H1 (cell line): Measurements from ENCODE around the gene ACTR6. TPM values are rescaled to one million over a fixed set of nuclear protein-coding genes. Genes with fewer than 3 reads are reported as not detected.

Experiments used
- CTCF ChIA-PET: fragments of 300-600 bp; sonication (Branson Sonifier 250); formaldehyde crosslinking; loops from one replicate; lab custom pipeline; 2021; ENCODE audit not compliant: partially characterized antibody; lab: Charles Lee
- POLR2A ChIA-PET: fragments of 300-600 bp; sonication (Branson Sonifier 250); formaldehyde crosslinking; loops from one replicate; lab custom pipeline; 2021; ENCODE audit warnings: inconsistent platforms; ENCODE audit not compliant: partially characterized antibody; lab: Charles Lee
- DNase-seq, 2 experiments: peaks; one replicate each; pipeline versions ENCODE4 v3.0.0 to v3.0.0-alpha.2; 2010 to 2022; ENCODE audit warnings: low spot score in 2 of 2, low read depth in 1 of 2, mixed read lengths in 1 of 2
- FAIRE-seq: peaks from 2 replicates; lab custom pipeline; 2011; peaks lifted over from hg19 to GRCh38; lab: Jason Lieb, UNC
- H2AFZ ChIP-seq: 2 replicates; pipeline ENCODE4 v1.8.1; 2012; ENCODE audit warnings: low read length, inconsistent platforms
- H2AK5ac ChIP-seq: 2 replicates; pipeline ENCODE4 v1.6.1; 2013; ENCODE audit warnings: low read depth, low read length
- H2BK120ac ChIP-seq: replicated peaks from 2 replicates; pipeline ENCODE3; 2013; ENCODE audit warnings: low read depth, low read length, inconsistent platforms
- H2BK12ac ChIP-seq: 2 replicates; pipeline ENCODE4 v1.6.1; 2013; ENCODE audit warnings: low read depth, low read length
- H2BK15ac ChIP-seq: 2 replicates; pipeline ENCODE4 v1.6.1; 2013; ENCODE audit warnings: low read length
- H2BK20ac ChIP-seq: 2 replicates; pipeline ENCODE4 v1.6.1; 2013; ENCODE audit warnings: low read length
- H2BK5ac ChIP-seq: 2 replicates; pipeline ENCODE4 v1.6.1; 2013; ENCODE audit warnings: low read depth, low read length
- H3K14ac ChIP-seq: 2 replicates; pipeline ENCODE4 v1.6.1; 2013; ENCODE audit warnings: inconsistent platforms; ENCODE audit not compliant: insufficient read length
- H3K18ac ChIP-seq: 2 replicates; pipeline ENCODE4 v1.6.1; 2013; ENCODE audit warnings: low read length; ENCODE audit errors: extremely low read depth
- H3K23ac ChIP-seq: 2 replicates; pipeline ENCODE4 v1.6.1; 2013; ENCODE audit warnings: inconsistent platforms; ENCODE audit not compliant: insufficient read length
- H3K23me2 ChIP-seq: 2 replicates; pipeline ENCODE4 v1.6.1; 2013; ENCODE audit warnings: low read depth, low read length
- H3K27ac ChIP-seq: 2 replicates; pipeline ENCODE4 v1.6.1; 2011; ENCODE audit warnings: low read depth, low read length, inconsistent platforms
- H3K27me3 ChIP-seq, 4 experiments: replicated peaks in 1 of 4; 1 replicate in 1 of 4; 2 replicates in 3 of 4; pipeline versions ENCODE4 v1.6.1 to v1.8.1; 2011 to 2013; ENCODE audit warnings: low read length in 3 of 4, mild to moderate bottlenecking in 3 of 4, inconsistent platforms in 2 of 4, mixed read lengths in 2 of 4, moderate library complexity in 1 of 4; ENCODE audit not compliant: control insufficient read depth in 3 of 4, insufficient read depth in 3 of 4; ENCODE audit errors: extremely low read depth in 1 of 4
- H3K36me3 ChIP-seq, 4 experiments: 2 replicates each; pipeline versions ENCODE4 v1.6.1 to v1.8.1; 2011 to 2013; ENCODE audit warnings: mild to moderate bottlenecking in 4 of 4, low read length in 3 of 4, moderate library complexity in 2 of 4, control low read depth in 1 of 4, inconsistent platforms in 1 of 4; ENCODE audit not compliant: insufficient read depth in 4 of 4, control insufficient read depth in 2 of 4
- H3K4ac ChIP-seq: replicated peaks from 2 replicates; pipeline ENCODE3; 2013; ENCODE audit warnings: low read length, low read depth, mixed read lengths, inconsistent platforms; ENCODE audit not compliant: insufficient read length
- H3K4me1 ChIP-seq, 4 experiments: replicated peaks in 1 of 4; 1 replicate in 1 of 4; 2 replicates in 3 of 4; pipeline versions ENCODE4 v1.6.1 to v1.8.1; 2011 to 2013; ENCODE audit warnings: low read length in 3 of 4, inconsistent platforms in 2 of 4, mixed read lengths in 1 of 4; ENCODE audit not compliant: insufficient read depth in 4 of 4, control insufficient read depth in 3 of 4
- H3K4me2 ChIP-seq, 2 experiments: 2 replicates each; pipeline versions ENCODE4 v1.6.1 to v1.8.1; 2011 to 2013; ENCODE audit warnings: low read depth in 2 of 2, low read length in 2 of 2, control low read depth in 1 of 2, inconsistent platforms in 1 of 2, mild to moderate bottlenecking in 1 of 2; ENCODE audit not compliant: insufficient read depth in 1 of 2
- H3K4me3 ChIP-seq, 4 experiments: fragments of 200-600, 300-600 bp in 1 of 4; sonication (generic), shearing (Covaris generic), sonication (Bioruptor Twin) in 1 of 4; 2 replicates each; pipeline versions ENCODE4 v1.5.1 to v1.8.1; 2011 to 2016; ENCODE audit warnings: low read length in 4 of 4, low read depth in 3 of 4, control low read depth in 2 of 4, inconsistent platforms in 2 of 4, mild to moderate bottlenecking in 2 of 4, mixed read lengths in 1 of 4, moderate library complexity in 1 of 4; ENCODE audit not compliant: insufficient read depth in 2 of 4; ENCODE audit errors: extremely low read depth in 1 of 4
- H3K56ac ChIP-seq: replicated peaks from 2 replicates; pipeline ENCODE3; 2013; ENCODE audit warnings: low read depth, mild to moderate bottlenecking, mixed read lengths, low read length, inconsistent platforms; ENCODE audit not compliant: insufficient read length
- H3K79me1 ChIP-seq: 2 replicates; pipeline ENCODE4 v1.6.1; 2013; ENCODE audit warnings: low read depth, low read length, control low read depth
- H3K79me2 ChIP-seq, 2 experiments: 2 replicates each; pipeline versions ENCODE4 v1.6.1 to v1.8.1; 2012 to 2013; ENCODE audit warnings: low read length in 2 of 2, mild to moderate bottlenecking in 2 of 2, inconsistent platforms in 1 of 2; ENCODE audit not compliant: insufficient read depth in 2 of 2, control insufficient read depth in 1 of 2
- H3K9ac ChIP-seq, 4 experiments: replicated peaks in 1 of 4; 1 replicate in 1 of 4; 2 replicates in 3 of 4; pipeline versions ENCODE4 v1.6.1 to v1.8.1; 2011 to 2013; ENCODE audit warnings: low read depth in 3 of 4, low read length in 3 of 4, control low read depth in 2 of 4, mild to moderate bottlenecking in 2 of 4, moderate library complexity in 2 of 4, inconsistent platforms in 1 of 4; ENCODE audit errors: extremely low read depth in 1 of 4
- H3K9me3 ChIP-seq, 2 experiments: 2 replicates each; pipeline versions ENCODE4 v1.6.1 to v1.8.1; 2012 to 2013; ENCODE audit warnings: mild to moderate bottlenecking in 2 of 2, moderate library complexity in 2 of 2, control low read depth in 1 of 2, inconsistent platforms in 1 of 2, low read depth in 1 of 2, low read length in 1 of 2, mixed read lengths in 1 of 2; ENCODE audit not compliant: insufficient read depth in 2 of 2
- H4K20me1 ChIP-seq, 2 experiments: replicated peaks in 1 of 2; 2 replicates each; pipeline versions ENCODE3 to v1.8.1; 2011 to 2013; ENCODE audit warnings: inconsistent platforms in 2 of 2, low read length in 2 of 2, mild to moderate bottlenecking in 1 of 2; ENCODE audit not compliant: insufficient read depth in 2 of 2, control insufficient read depth in 1 of 2
- H4K5ac ChIP-seq: 2 replicates; pipeline ENCODE4 v1.6.1; 2013; ENCODE audit warnings: low read length, low read depth, mixed read lengths, inconsistent platforms; ENCODE audit not compliant: insufficient read length
- H4K8ac ChIP-seq: 2 replicates; pipeline ENCODE4 v1.8.0; 2013; ENCODE audit warnings: mild to moderate bottlenecking, moderate library complexity, low read length, inconsistent platforms; ENCODE audit not compliant: insufficient read depth; ENCODE audit errors: extremely low read depth
- H4K91ac ChIP-seq: replicated peaks from 2 replicates; pipeline ENCODE3; 2013; ENCODE audit warnings: low read length, mixed read lengths, inconsistent platforms; ENCODE audit not compliant: insufficient read length
- GABPA ChIP-seq: IDR thresholded peaks from 2 replicates; pipeline ENCODE4 v1.6.1; 2011; ENCODE audit warnings: mild to moderate bottlenecking, low read length, moderate library complexity, borderline replicate concordance; ENCODE audit not compliant: insufficient read depth
- JUND ChIP-seq: IDR thresholded peaks from 2 replicates; pipeline ENCODE4 v1.6.1; 2011; ENCODE audit warnings: mild to moderate bottlenecking, improper control_type of control experiment, low read length
- TAF1 ChIP-seq: IDR thresholded peaks from 2 replicates; pipeline ENCODE4 v1.6.1; 2011; ENCODE audit warnings: mild to moderate bottlenecking, low read depth, low read length
- TCF12 ChIP-seq: IDR thresholded peaks from 2 replicates; pipeline ENCODE4 v1.6.1; 2011; ENCODE audit warnings: low read depth, mild to moderate bottlenecking, low read length
- WGBS, 2 experiments: shearing (Covaris generic) in 1 of 2; methylation state at CpG; one replicate each; pipeline versions ENCODE4 v1.1.6 to v1.1.7; 2013 to 2015; ENCODE audit warnings: low lambda C conversion rate in 2 of 2, mixed read lengths in 2 of 2, inconsistent platforms in 1 of 2, low coverage in 1 of 2, missing lambda C conversion rate in 1 of 2; ENCODE audit not compliant: insufficient replicate concordance in 2 of 2, insufficient coverage in 1 of 2, insufficient read length in 1 of 2; ENCODE audit errors: extremely low coverage in 1 of 2, missing lambda C conversion rate in 1 of 2; 5-methylcytosine and 5-hydroxymethylcytosine counted together
- polyA plus RNA-seq, 7 experiments: library from polyadenylated mRNA; depleted of rRNA in 3 of 7; stranded (reverse) in 5 of 7; unstranded in 2 of 7; fragments of >200 nt in 5 of 7; fragments of 200-250 nt in 2 of 7; gene quantifications; 1 replicate in 5 of 7; 2 replicates in 1 of 7; 4 replicates in 1 of 7; pipeline versions ENCODE4 v1.2.1 to v1.2.3, GENCODE V29; 2011 to 2013; ENCODE audit warnings: missing spikeins in 2 of 7, mixed read lengths in 2 of 7
- total RNA-seq: library from RNA; stranded (reverse); fragmentation: NEBNext Ultra II Directional; extraction: Animal tissue kit (Norgen Biotek cat#: 25700); gene quantifications from 2 replicates; pipeline ENCODE4 v1.2.1, GENCODE V29; 2021

ACTR6 gene
- total and polyA plus RNA-seq, 2 of the 8 experiments (the other 6 are each of a cell fraction or from before 2014, with no cell fraction given): 10.2 to 36.8 TPM

GRCh38 chr12:100166232-100166631 lies 34.4 kb upstream of the ACTR6 start:
- Histone ChIP-seq H4K20me1 (no peaks in the 10 kb centered on the region), H2BK12ac (no peak overlapping the region), H3K18ac (no peak overlapping the region), H2BK120ac (no peak overlapping the region), H3K79me2 (no peaks in the 10 kb centered on the region), H4K8ac (no peak overlapping the region), H2BK20ac (no peak overlapping the region), H3K56ac (no peak overlapping the region), H3K14ac (no peak overlapping the region), H3K23ac (no peak overlapping the region), H4K5ac (no peak overlapping the region), H4K91ac (no peak overlapping the region), H3K9ac (no peak overlapping the region), H3K4me2 (no peak overlapping the region), H2BK15ac (no peak overlapping the region), H3K36me3 (peaks cover 0 to 17% (median 2%) of the 10 kb centered on the region in 4 experiments; a peak in 3 of 8 replicates), H3K4me3 (no peak overlapping the region), H2BK5ac (no peak overlapping the region), H2AFZ (no peak overlapping the region), H3K27ac (no peak overlapping the region), H2AK5ac (no peak overlapping the region), H3K4ac (no peak overlapping the region), H3K4me1 (peaks cover 2 to 8% (median 4%) of the 10 kb centered on the region in 4 experiments; a peak in 4 of 7 replicates), H3K9me3 (peaks cover 3 to 4% of the 10 kb centered on the region in 2 experiments; a peak in 1 of 4 replicates), H3K27me3 (no peaks in the 10 kb centered on the region), H3K23me2 (no peaks in the 10 kb centered on the region), H3K79me1 (no peaks in the 10 kb centered on the region)
- DNase-seq (no peak), FAIRE-seq (no peak)
- ChIA-PET CTCF (interaction anchor here (6.3 kb wide), 1 partner anchor 12 kb away, joined by 50 read pairs; no protein-coding TSS in a partner anchor), POLR2A (interaction anchor here (2.4 kb wide), 1 partner anchor 12 kb away, joined by 9 read pairs; no protein-coding TSS in a partner anchor)
- WGBS, 2 experiments: 88% methylated on average over 10 of the region's 10 CpGs; no CpG with 5 or more reads in 1 of the 2 experiments
- TF ChIP-seq TAF1 (no peak), GABPA (no peak), JUND (no peak), TCF12 (no peak)
